Stimulated activated naive CD4-positive, alpha-beta T cell (primary cell): ENCODE data around the gene NAA15.
"Not testable (repeated sequence)": the region's sequence is repeated elsewhere in the genome, so short reads cannot be mapped to it uniquely, and the experiment has no call there.

Experiments used
- DNase-seq, 6 experiments: peaks; one replicate each; lab custom pipeline; 2025; lab: John Stamatoyannopoulos, UW

NAA15 gene

DNA sequence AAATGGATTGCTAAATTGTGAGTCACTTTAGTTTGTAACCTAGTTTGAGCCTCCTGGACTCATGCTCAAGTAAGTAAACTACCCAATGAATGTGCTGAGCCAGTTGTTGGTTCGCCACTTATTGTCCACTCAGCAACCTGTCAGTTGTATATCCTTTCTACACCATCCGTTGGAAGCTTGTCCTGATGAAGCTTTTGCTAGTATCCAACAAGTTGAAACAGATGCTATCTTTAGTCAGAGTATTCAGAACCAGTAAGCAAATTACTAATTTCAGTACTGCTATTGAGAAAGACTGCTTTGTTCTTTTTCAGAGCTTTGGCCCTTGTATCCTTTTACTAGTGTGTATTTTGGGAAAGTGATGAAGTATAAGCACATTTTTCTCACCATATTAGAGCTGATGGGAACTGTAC is 4.3 kb upstream of the NAA15 start:
- DNase-seq: no peak

DNA sequence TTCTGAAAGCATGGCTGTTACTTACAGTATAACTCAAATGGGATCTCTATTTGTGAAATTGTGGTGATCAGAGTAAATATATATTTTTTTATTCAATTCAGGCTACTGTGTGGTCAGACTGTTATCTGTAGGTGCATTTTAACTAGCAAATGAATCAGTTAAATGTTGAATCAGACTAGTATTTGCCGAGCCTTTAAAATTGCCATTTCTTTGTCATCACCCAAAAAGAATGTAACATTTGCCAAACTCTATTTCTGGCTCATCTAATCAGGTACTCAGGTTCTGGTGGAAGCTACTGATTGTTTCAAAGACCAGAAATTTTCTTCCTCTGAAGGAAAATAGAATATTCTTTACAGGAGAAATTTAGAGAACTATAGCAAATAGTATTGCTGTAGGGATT is 1.8 kb upstream of the NAA15 start:
- no peak for DNase-seq

DNA sequence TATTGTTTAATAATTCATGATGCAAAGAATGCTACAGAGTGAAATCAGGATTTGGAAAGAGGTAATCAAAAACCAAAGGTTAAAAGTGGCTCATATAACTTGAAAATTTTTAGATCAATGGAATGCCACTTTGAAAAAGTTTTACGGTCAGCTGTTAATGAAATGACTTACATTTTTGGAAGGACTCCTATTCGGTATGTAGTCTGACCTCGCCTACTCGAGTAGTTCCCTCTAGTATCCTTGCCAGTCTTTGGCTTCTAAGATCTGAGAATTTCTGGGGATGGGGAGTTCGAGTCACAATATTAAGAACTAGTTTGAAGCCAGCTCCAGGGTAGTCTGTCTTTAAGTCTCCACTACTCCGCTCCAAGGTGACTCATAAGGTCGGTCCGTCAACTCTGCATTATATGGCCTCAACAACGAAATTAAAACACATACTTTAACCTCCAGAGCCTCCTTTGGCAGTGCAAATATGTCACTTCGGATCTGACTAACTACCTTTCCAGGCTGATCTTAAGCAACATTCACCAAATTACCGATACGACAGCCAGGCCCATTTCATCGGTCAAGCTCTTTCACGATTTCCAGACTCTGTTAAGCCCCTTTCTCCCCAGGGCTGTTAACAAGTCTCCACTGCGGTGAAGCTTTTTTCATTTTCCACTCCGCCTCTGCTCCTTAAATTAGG is 733 bp upstream of the NAA15 start:
- DNase-seq: no peak

DNA sequence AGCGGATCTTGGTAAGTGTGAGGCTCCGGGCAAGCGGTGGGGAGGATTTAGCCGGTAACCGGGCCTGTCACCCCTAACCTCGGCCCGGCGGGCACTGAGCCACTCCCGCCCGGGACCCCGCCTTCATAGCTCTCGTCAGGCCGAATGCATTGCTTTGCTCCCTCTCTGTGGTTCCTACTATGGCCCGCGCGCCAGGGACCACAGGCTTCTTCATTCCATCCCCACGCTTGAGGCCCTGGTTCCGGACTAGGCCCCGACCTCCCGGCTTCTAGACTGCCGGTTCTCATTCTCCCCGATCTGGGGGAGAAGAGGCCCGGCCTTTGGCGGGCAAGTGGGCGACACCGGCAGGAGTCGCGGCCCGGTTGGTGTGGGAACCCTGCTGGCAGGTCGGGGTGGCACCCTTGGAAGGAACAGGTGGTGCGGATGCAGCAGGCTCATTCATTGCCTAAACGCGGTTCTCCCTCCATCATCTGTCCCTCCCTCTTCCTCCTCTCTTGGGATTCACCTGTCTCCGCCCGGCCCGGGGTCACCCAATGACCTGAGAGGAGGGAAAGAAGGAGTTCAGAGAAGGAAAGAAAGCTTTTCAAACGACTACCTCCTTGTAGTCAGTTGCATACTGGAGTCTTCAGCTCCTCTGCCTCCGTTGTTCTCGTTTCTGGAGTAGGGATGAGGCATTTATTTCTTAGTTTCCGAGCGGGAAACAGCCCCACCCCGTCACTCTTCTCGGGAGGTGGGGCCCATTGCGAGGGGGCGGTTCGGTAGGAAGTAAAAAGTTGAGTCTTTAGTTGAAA is 711 bp downstream of the NAA15 start, which contains the start of gene NDUFC1:
Gene NDUFC1 (minus strand): TSS at position 657 of the 791 bp plus-strand sequence. CDS start 6,679 bp downstream, outside the sequence.
- DNase-seq: peak; percentile 54 to 74 (median 64)

DNA sequence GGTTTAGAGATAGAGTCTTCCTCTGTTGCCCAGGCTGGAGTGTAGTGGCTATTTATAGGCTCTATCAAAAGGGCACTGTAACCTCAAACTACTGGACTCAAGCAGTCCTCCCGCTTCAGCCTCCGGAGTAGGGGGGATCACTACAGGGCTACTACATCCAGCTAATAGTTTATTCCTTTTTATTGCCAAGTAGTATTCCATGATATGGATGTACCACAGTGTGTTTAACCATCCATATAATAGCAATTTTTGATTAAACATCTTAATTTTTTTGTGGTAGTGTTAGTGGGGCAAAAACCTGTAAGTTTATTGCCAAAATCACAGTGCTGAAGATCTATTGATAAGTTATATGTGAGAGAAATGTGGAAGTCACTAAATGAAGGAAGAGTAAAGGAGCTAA is 3.6 kb downstream of the NAA15 start:
- DNase-seq: no peak

DNA sequence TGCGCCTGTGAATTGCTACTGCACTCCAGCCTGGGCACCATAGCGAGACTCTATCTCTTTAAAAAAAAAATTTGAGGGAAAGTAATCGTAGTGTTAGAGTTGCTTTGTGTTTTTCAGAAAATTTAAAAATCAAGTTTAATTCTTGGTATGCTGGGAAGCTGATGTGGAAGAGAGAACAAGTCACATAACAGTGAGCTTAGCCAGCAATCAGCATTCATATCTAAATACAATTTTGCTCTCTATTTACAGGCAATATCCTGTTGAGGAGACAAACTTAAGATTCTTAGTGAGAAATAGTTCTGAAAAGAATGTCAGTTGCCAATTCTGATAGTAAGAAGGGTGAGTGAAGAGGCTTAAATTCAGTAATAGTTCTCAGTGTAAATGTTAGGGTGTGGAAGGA is 10.6 kb downstream of the NAA15 start:
- DNase-seq: no peak

DNA sequence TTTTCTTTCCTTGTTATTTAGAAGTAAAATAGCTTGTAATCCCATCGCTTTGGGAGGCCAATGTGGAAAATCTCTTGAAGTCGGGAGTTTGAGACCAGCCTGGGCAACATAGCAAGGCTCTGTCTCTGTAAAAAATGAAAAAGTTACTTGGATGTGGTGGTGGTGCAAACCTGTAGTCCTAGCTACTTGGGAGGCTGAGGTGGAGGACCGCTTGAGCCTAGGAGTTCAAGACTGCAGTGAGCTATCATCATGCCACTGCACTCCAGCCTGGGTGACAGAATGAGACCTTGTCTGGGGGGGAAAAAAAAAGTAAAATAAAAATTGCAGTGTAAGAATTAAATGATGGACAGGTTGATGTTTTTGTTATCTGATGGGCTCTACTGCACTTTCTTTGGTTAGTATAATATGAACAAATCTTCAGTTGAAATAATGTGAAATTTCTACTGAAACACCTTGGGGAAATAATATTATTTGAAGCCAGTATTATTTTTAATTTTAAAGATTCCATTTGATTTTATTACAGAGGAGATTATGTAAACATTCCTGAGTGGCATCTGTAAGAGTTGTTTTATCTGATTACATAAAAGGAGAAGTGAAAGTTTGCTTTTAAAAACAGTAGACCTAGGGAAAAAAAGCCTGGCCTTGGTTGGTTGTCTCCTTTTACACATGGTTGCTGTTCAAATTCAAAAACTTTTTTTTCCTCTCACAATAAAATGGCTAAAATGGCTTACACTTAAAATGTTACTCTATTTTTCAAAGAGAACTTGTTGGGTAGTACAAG is 11.4 kb downstream of the NAA15 start:
- no peak for DNase-seq

DNA sequence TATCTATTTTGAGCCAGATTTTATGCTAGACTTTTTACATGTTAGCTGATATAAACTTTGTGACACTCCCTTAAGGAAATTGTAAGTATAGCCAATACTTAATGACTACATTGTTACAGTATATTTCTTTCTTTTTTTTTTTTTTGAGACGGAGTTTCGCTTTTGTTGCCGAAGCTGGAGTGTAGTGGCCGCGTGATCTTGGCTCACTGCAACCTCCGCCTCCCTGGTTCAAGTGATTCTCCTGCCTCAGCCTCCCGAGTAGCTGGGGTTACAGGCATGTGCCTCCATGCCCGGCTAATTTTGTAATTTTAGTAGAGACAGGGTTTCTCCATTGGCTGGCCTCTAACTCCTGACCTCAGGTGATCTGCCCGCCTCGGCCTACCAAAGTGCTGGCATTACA is 12.1 kb downstream of the NAA15 start:
- not testable (repeated sequence) for DNase-seq

DNA sequence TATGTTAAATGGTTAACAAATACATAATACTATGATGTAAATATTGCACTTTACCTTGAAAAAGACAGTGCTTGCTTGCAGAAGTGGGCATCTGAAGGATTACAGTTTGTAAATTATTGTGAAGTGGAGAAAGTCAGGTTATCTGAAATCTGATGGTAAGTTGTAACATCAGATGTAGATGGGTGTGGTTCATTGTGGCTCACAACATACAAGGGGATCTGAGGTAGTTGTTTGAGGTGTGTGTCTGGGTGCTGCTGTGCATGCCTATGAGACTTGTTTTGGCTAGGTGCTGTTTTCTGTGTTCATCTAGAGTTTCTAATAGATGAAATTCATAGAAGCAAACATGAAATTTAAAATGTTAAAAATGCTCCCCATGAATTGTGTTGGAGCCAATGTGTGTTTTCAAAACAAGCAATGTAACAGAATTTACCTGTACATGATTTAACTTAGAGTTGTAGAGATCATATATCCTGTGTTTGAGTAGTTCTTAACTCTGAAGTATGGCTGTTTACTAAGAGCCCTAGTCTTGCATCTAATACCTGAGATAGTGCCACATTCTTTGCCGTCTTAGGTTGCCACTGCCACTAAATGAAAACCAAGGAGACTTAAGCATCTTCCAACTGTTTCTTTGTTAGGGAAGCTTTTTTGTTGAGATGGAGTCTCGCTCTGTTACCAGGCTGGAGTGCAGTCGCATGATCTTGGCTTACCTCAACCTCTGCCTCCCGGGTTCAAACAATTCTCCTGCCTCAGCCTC is 12.9 kb downstream of the NAA15 start:
- peak in 2 of 6 experiments; percentile 5 to 17 for DNase-seq

DNA sequence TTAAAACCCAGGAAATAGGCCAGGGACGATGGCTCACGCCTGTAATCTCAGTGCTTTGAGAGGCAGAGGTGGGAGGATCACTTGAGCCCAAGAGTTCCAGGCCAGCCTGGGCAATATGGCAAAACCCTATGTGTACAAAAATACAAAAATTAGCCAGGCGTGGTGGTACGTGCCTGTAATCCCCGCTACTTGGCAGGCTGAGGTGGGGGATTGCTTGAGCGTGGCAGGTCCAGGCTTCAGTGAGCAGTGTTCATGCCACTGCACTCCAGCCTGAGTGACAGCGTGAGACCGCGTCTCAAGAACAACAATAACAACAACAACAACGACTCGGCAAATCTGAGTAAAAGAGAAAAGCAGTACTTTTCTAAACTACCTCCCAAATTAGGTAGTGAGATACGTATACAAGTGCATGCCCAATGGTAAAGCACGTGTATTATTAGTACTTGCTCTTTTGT is 13.9 kb downstream of the NAA15 start:
- DNase-seq: no peak

DNA sequence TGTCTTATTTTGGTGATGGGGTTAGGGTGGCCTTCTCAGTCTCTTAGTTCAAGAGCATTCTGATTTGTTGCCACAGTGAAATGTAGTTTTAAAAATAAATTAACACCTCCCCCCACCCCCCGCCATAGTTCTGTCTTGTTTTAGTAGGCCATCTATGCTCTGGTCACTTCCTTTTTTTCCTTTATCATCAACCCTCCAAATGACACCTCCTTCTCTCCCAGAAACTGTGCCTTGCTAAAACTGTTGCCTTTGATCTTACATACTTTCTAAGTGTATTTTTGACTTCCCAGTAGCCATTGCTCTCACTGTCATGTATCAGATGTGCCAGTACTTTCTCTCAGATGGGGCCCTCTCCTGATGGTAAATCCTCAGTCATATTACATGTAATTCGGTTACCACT is 15.4 kb downstream of the NAA15 start:
- DNase-seq: no peak

DNA sequence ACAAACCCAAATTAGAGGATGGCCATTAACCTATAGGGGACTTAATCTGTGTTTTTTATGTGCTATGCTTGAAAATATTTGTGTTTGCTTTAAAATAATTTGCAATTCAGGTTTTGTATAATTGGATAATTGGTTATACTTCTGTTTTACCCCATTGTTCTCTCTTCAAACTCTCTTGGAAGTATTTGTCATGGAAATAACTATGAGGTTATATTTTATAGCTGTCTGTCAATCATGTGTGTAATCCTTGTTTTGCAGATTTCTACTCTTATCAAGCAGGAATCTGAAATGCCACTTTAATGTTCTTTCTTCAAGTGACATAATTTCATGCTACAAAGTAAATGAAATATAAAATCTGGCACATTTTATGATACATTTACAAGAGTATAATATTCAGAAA is 16.3 kb downstream of the NAA15 start:
- no peak for DNase-seq

DNA sequence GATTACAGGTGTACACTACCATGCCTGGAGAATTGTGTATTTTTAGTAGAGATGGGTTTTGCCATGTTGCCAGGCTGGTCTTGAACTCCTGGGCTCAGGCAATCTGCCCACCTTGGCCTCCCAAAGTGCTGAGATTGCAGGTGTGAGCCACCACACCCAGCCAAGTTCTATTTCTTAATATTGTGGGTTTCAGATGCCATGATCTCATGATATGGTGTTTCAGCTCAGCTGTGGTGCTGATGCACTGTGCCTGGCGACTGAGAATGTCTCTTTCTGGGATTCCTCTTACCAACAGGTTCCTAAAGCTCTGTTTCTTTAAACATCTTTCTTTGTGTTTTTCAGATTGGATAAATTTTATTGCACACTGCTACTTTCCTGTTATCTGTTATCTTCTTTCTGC is 18.3 kb downstream of the NAA15 start:
- DNase-seq: no peak

DNA sequence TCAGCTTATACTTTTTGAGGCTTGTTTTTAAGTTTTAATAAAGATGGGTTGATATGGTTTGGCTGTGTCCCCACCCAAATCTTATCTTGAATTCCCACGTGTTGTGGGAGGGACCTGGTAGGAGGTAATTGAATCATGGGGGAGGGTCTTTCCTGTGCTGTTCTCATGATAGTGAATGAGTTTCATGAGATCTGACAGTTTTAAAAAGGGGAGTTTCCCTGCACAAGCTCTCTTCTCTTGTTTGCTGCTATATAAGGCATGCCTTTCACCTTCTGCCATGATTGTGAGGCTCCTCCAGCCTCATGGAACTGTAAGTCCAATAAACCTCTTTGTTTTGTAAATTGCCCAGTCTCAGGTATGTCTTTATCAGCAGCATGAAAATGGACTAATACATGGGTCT is 20.8 kb downstream of the NAA15 start:
- not testable (repeated sequence) for DNase-seq

DNA sequence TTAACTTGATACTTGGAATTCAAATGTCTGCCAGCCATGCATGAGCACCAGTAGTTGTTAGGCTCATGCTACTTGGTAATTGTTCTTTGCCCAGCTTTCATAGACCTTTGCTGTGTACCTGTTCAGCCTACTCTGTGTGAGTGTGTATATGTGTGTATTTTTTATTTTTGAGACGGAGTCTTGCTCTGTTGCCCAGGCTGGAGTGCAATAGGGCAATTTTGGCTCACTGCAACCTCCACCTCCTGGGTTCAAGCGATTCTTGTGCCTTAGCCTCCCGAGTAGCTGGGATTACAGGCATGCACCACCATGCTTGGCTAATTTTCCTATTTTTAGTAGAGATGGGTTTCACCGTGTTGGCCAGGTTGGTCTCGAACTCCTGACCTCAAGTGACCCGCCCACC is 21.2 kb downstream of the NAA15 start:
- not testable (repeated sequence) for DNase-seq

DNA sequence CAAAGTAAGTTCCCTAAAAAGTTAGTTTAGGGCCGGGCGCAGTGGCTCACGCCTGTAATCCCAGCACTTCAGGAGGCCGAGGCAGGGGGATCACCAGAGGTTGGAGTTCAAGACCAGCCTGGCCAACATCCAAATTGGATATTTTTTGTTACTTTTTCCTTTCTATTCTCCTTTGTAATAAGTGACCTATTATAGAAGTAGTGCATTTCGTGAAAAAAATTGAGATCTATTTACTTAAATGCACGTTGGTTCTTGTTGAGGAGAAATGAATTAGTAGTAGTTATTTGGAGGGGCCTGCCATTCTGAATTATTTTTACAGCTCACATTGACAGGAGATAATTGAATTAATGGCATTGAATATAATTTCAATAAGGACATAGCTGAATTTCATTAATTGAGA is 23.3 kb downstream of the NAA15 start:
- DNase-seq: no peak

DNA sequence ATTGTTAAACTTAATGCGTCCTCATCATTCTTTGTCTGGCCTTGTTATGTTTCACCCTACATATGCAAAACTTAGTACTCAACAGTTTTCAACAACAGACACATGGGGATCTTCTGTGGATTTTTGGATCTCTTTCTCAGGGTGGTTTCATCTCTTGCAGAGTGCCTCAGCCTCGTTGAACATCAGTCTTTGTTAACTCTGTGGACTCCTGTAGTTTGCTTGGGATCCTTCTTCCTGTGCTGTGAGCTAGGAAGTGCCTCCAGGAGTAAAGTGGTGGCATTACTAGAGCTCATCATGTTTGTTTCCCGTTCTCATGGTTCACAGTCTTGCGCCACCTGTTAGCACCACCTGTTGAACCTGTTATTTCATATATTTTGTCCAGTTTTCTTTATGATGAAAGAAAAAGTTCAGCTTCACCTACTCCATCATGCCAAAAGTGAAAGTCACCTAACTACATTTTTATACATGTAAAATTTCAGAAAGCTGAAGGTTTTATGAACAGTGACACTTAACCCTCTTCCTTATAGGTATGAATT is 28.4 kb downstream of the NAA15 start:
- DNase-seq: no peak

DNA sequence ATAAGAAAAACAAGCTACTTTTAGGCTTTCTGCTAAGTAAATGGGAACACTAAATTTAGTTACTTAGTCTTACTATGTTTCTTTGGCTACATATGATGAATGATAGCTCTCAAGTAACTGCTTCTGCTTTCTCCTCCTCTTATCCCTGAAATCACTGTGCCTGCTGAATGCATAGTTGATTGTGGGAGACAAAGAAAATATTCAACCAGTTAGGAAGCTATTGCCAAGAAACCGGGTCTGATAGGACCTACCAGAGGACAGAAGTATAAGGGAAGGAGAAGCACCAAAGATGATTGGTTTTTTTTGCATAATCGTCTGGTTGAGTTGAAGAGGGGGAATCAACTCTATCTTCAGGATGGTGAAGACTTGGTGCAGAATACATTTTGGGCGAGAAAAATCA is 29.0 kb downstream of the NAA15 start:
- DNase-seq: no peak

DNA sequence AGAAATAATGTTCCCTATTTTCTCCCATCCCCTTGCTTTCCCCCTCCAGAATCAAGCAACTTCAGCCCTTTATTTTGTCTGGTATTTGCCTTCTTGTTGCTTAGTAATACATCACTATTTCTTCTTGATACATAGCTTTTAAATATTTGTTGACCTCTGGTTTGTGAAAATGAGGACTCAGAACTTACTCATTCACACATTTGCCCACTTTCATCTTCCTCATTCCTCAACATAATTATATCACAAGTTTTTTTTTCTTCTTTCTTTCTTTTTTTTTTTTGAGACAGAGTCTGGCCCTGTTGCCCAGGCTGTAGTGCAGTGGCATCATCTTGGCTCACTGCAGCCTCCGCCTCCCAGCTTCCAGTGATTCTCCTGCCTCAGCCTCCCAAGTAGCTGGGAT is 29.9 kb downstream of the NAA15 start:
- no peak for DNase-seq

DNA sequence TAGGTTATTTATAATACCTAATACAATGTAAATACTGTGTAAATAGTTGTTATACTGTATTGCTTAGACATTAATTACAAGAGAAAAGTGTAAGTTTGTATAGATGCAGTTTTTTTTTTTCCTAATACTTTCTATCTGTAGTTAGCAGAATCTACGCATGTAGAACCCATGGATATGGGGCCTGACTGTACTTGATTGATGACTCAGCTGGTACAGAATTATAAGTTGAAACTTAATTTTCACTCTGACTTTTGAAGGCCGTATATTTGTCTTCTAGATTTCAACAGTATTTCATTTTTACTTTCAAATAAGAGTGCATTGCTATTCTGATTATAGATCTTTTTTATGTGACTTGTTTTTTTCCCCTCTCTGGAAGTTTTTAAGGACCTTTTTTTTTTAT is 31.7 kb downstream of the NAA15 start:
- DNase-seq: no peak

DNA sequence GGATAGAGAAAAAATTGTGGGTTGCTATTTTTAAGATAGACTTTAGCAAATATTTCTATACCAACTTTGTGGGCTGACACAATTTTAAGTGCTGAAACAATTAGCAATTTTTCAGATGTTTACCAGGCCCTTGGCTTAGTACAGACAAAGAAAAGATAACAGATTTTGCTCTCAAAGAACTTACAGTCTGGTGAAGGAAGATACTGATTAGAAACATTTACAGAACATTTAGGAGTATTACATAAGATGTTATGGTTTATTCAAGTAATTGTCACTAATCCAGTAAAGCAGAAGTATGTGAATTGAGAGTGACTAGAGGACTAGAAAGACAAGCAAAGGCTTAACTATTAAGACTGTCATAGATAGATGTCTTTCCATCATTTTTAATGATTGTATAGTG is 36.3 kb downstream of the NAA15 start:
- DNase-seq: no peak

DNA sequence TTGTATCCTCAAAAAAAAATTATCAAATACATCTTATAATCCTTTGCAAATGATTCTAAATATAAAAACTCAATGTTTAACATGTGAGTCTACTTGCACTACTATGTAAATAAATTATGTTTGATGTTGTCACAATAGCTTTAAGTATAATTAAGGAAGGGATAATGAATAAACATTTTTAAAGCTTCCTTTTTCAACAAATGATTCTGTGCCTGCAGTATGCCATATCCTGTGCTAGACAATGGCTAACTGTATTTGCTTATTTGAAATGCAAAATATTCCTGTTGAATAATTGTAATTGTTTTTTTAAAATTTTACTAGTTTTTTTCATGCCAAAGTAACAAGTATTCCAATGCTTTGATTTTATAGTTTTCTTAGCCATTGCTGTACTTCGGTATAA is 60.0 kb downstream of the NAA15 start:
- DNase-seq: no peak
